ENCODE measurements around the gene SMPD1.
A peak's percentile ranks its signal among the peaks of the same experiment; 100 is the strongest.
"Not testable (repeated sequence)": the region's sequence is repeated elsewhere in the genome, so short reads cannot be mapped to it uniquely, and the experiment has no call there.

Gene SMPD1

GRCh38 chr11:6388748-6389147 lies 1.5 kb upstream of the SMPD1 start:
- DNase-seq (ENCODE audit: low spot score): no peak

- DNase-seq (ENCODE audit: low spot score): no peak
Measured at GRCh38 chr11:6390718-6391469, 620 bp downstream of the SMPD1 start.

GRCh38 chr11:6391537-6392134 lies 1.4 kb downstream of the SMPD1 start:
- no peak for DNase-seq (ENCODE audit: low spot score)

GRCh38 chr11:6392251-6392650 lies 2.0 kb downstream of the SMPD1 start:
- not testable (repeated sequence) for DNase-seq (ENCODE audit: low spot score)

GRCh38 chr11:6393989-6394670 lies 3.9 kb downstream of the SMPD1 start:
- DNase-seq (ENCODE audit: low spot score): no peak

GRCh38 chr11:6395470-6396060 lies 5.3 kb downstream of the SMPD1 start:
- no peak for DNase-seq (ENCODE audit: low spot score)

GRCh38 chr11:6397156-6397555 lies 6.9 kb downstream of the SMPD1 start:
- DNase-seq (ENCODE audit: low spot score): peak; percentile 36

GRCh38 chr11:6397636-6398035 lies 7.4 kb downstream of the SMPD1 start:
- peak; percentile 71 for DNase-seq (ENCODE audit: low spot score)

GRCh38 chr11:6400431-6401345 lies 10.4 kb downstream of the SMPD1 start:
- DNase-seq (ENCODE audit: low spot score): no peak

- DNase-seq (ENCODE audit: low spot score): no peak
Measured at GRCh38 chr11:6401464-6401863, 11.2 kb downstream of the SMPD1 start.

- DNase-seq (ENCODE audit: low spot score): no peak
Measured at GRCh38 chr11:6402061-6402470, 11.8 kb downstream of the SMPD1 start.

GRCh38 chr11:6402561-6402981 lies 12.3 kb downstream of the SMPD1 start:
- no peak for DNase-seq (ENCODE audit: low spot score)

- no peak for DNase-seq (ENCODE audit: low spot score)
Measured at GRCh38 chr11:6403539-6403938, 13.3 kb downstream of the SMPD1 start.

- peak; percentile 47 for DNase-seq (ENCODE audit: low spot score)
Measured at GRCh38 chr11:6404342-6405051, 14.2 kb downstream of the SMPD1 start.

GRCh38 chr11:6405052-6405667 lies 14.9 kb downstream of the SMPD1 start:
- no peak for DNase-seq (ENCODE audit: low spot score)

GRCh38 chr11:6405846-6406245 lies 15.6 kb downstream of the SMPD1 start:
- no peak for DNase-seq (ENCODE audit: low spot score)

GRCh38 chr11:6406370-6406769 lies 16.1 kb downstream of the SMPD1 start:
- DNase-seq (ENCODE audit: low spot score): no peak

- DNase-seq (ENCODE audit: low spot score): no peak
Measured at GRCh38 chr11:6410695-6411430, 20.6 kb downstream of the SMPD1 start.

- DNase-seq (ENCODE audit: low spot score): no peak
Measured at GRCh38 chr11:6411594-6412031, 21.3 kb downstream of the SMPD1 start.

GRCh38 chr11:6413791-6414201 lies 23.5 kb downstream of the SMPD1 start:
- peak; percentile 72 for DNase-seq (ENCODE audit: low spot score)

All from AG08395 (cell line).